ENCODE results near the gene CLDN34.

The CLDN34 gene

DNA sequence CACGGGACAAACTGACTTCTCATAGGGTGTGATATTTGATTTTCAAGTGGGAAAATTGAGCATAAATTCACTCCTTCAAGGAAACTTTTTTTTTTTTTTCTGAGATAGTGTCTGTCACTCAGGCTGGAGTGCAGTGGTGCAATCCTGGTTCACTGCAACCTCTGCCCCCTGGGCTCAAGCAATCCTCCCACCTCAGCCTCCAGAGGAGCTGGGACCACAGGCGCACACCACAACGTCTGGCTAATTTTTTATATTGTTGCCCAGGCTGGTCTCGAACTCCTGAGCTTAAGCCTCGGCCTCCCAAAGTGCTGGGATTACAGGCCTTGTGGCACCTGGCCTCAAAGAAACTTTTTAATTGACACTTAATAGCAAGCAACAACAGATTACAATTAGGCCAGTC, 13.8 kb downstream of the CLDN34 start:
- no peak for DNase-seq (ENCODE audit: low read depth)

DNA sequence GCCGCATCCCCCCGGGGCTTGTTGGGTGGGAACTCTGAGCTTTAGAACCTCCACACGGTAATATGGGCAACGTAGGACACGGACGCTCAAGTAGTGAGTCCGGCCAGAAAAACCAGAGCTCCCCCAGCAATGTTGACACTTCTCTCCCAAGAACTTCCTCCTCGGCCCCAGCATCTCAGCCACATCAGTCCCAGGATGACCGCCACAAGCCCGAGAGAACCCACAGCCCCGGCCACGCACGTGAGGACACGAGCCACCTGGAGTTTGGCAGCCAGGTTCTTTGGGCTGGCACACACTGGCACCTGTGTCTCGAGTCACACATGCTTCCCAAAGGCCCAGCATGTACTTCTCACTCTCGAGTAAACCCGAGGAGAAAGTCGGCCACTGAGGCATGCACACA, 16.3 kb downstream of the CLDN34 start:
- DNase-seq (ENCODE audit: low read depth): no peak

DNA sequence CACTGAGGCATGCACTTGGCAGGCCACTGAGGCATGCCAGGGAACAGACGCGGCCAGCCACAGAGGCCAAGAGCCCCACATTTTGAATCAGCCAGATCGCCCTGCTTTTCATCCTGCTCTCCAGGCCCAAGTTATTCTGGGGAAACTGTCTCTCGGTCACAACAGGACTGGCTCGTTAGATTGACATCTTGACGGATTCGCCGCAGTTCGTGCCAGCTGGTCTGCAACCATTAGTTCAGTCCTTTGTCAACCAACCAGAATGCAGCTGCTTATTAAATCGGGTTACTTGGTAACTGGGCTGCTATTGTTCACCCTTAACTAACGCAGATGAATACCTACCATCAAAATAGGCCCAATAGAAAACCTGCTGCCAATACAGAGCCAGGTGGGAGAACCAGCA, 16.7 kb downstream of the CLDN34 start:
- no peak for DNase-seq (ENCODE audit: low read depth)

DNA sequence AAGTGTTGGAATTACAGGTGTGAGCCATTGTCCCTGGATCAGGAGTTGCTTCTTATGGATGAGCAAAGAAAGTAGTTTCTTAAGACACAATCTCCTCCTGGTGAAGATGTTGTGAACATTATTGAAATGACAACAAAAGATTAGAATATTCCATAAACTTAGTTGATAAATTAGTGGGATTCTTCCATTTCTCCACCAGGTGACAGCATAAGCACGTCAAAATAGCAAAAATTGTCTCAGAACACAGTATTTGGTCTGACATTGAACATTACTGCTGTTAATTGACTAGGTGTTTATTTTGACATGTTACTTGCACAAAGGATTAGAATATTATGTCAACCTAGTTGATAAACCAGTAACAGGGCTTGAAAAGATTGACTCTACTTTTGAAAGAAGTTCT, 21.6 kb downstream of the CLDN34 start:
- DNase-seq (ENCODE audit: low read depth): no peak

DNA sequence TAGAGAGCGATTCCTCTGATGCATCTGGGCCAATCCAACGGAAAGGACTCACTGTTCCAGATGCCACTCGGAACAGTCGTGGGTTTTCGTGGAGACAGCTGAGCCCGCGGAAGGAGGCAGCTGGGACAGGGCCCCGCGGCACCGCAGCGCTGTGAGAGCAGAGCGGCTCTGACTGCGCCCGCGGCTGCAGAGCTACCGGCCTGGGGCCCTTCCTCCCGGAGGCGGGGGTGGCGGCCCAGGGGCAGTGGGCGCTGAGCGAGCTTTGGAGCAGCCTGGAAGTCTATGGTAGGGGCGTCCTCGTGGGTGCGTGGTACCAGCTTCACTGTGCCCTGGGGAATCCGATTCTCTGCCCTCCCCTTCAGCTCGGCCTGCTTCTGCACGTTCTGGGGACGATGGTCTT, 24.9 kb downstream of the CLDN34 start:
- no peak for DNase-seq (ENCODE audit: low read depth)

DNA sequence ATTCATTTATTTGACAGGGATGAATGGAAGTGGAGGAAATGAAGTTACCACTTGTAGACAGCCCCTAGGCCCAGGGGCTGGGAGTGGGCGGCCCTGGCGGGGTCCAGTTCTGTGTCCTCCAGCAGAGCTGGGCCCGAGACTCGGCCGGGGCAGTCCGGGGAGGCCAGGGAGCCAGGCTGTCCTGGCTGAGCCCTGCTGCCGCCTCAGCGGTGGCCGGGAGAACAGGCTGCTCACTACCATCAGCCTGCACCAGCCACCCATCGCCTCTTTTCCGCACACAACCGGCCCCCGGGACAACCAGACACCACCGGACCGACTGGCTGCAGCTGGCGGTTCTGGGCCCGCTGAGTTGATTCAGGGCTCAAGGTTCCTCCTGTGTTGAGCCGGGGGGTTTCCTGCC, 25.6 kb downstream of the CLDN34 start:
- DNase-seq (ENCODE audit: low read depth): no peak

DNA sequence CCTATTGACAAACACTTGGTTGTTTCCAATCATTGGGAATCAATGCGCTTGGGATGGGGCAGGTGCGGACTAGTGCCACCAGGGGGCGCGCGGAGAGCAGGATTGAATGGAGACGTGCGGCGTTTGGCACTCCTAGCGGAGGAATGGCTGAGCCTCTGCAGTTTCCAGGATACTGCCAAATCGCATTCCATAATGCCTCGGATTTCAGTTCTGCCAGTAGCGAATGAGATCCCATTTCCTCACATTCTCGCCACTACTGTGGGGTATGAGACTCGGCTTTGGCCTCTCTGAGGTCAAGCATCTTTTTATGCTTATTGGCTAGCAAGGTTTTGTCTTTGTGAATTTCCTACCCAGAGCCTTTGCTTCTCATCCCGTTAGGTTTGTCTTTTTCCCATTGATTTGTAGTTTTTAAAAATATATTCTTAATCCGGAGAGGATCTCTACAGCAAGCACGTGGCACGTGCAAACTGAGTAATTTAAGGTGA, 28.7 kb downstream of the CLDN34 start:
- peak; percentile 61 for DNase-seq (ENCODE audit: low read depth)

DNA sequence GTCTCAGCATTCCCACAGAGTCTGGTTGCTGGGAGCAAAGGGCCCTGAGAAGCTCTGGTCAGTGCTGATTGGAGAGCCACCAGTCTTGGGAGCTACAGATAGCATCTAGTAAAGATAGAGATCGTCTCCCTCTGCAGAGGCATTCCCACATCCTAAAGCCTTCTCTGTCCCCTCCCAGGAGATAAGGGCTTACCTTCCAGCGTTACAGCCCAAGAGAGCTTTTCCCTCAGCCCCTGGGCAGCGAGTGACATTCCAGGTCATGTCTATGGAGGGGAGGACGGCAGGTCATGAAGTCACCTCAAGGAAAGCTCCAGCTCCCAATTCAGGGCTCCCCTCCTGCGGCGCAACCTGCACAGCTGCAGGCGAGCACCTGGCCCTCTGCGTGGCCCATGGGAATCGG, 29.9 kb downstream of the CLDN34 start:
- DNase-seq (ENCODE audit: low read depth): no peak

DNA sequence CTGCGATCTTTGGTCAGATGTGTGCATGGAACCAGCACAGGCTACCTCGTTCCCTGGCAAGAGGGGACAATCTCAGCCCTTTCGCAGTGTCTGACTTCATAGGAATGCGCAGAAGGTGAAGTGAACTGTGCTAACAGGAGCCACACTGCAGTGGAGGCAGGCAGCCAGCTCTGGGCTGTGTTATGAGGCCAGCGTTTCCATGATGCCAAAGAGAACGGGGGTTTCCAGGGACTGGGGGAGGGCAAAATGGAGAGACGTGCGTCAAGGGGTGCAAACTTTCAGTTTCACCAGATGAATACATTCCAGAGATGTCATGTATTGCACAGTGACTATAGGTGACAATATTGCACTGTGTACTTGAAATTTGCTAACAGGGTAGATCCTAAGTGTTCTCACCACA, 30.4 kb downstream of the CLDN34 start:
- DNase-seq (ENCODE audit: low read depth): no peak

DNA sequence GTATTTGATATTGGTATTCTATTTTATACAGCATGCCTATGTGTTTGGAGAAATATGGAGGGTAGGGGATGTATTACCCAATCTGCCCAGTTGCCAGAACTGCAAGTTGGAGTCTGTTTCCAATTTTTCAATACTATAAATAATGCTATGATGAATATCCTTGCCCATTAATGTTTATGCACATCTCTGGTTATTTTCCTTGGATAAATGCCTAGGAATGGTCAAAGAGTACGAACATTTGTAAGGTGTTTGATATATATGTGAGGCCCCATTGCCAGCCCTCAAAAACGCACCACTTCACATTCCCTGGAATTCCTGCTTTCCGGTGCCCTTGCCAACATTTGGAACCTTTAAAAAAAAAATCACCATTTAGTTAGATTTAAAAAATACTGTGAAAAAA, 34.3 kb downstream of the CLDN34 start:
- no peak for DNase-seq (ENCODE audit: low read depth)

DNA sequence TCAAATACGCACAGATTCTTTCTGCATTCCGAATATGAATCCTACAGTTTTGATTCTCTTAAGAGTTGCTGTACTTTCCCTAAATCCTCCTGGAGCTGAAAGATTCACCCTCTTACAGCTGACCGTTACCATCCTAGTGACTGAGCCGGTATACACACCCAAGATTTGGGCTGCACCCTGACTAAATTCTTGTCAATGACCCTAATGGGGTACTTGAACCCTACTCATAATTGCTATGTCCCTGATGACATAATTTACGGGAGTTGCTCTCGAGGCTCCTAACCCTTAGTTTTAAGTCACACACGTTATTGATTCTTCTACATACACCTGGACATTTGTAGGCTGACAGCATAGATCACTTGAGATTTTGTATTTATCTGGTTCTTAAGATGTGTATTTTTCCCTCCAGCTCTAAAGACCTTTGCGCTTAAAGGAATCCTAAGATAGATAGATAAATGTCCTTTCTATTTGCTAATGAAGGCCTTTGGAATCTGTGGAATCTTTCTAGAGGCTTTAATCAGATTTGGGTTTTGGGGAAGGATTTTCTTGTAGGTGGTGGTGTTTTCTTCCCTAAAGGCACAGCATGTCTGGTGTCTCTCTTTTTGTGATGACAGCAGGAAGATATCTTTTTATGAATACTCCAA, 37.8 kb downstream of the CLDN34 start:
- DNase-seq (ENCODE audit: low read depth): no peak

DNA sequence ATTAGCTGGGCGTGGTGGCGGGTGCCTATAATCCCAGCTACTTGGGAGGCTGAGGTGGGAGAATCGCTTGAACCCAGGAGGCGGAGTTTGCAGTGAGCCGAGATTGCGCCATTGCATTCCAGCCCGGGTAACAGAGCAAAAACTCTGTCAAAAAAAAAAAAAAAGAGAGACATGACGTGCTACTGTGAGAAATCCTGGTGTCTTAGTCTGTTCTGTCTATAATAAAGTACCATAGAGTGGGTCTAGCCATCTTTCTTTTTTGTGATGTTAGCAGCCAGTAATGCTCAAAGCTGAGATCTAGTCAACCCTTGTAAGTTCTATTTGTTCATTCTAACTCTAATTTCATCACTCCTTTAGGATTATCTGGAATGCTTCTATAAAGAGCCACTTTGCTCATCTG, 38.9 kb downstream of the CLDN34 start:
- DNase-seq (ENCODE audit: low read depth): no peak

DNA sequence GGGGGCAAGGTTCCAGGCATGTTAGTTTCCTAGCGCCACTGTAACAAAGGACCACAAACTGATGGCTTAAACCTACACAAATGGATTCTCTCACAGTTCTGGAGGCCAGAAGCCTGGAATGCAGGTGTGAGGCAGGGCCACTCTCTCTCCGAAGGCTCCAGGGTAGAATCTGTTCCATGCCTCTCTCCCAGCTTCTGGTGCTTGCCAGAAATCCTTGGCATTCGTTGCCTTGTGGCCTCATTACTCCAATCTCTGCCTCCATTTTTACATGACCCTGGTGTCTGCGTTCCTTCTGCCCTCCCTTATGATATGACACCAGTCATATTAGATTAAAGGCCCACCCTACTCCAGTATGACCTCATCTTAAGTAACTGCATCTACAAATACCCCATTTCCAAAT, 39.6 kb downstream of the CLDN34 start:
- DNase-seq (ENCODE audit: low read depth): no peak

DNA sequence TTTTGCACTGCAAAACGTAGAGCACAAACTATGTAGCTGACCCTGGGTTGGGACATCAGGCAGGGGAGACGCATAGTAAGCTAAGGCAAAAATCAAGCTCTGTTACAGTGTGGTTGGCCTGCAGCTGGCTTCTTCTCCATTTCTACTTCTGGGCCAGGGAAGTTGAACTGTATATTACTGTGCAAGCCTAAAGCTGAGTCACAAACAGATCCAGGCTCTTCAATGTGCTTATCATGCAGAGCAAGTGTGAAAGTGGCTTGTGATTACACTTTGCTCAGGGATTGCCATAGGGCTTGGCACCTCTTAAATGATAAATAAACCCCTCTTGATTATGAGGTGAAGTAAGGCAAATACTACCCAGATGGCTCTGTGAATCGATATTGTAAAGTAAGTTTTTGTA, 40.5 kb downstream of the CLDN34 start:
- DNase-seq (ENCODE audit: low read depth): no peak

DNA sequence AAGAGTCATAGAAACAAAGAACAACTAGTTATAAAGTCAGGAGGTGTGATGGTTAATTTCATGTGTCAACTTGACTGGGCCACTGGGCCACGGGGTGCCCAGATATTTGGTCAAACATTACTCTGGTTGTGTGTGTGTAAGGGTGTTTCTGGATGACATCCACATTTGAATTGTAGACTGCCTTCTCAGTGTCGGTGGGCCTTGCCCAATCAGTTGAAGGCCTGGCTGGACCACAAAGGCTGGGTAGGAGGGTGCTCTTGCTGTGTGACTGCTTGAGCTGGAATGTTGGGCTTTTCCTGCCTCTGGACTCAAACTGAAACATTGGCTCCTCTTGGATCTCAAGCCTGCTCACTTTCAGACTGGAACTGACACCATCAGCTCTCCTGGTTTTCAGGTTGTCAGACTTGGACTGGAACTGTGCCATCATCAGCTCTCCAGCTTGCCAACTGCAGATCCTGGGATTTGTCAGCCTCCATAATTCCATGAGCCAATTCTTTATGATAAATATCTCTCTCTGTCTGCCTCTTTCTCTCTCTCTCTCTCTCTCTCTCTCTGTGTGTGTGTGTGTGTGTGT, 41.4 kb downstream of the CLDN34 start:
- DNase-seq (ENCODE audit: low read depth): no peak

DNA sequence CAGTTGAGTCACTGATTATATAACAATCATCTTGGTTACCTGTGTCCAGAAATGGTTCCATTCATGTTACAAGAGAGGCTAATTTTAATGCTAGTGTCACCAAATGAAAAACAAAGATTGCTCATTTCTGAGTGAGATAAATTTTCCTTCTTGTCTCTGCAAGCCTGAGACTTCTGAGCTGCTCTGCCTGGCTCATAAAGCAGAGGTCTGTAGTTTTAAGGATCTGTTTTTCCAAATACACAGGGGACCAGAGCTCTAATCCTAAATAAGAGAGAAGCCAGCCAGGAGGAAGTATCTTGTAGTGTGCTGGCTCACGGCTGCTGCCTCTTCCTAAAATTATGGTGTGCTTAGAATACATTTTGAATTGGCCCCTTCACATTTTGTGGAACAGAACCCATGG, 42.6 kb downstream of the CLDN34 start:
- DNase-seq (ENCODE audit: low read depth): no peak

DNA sequence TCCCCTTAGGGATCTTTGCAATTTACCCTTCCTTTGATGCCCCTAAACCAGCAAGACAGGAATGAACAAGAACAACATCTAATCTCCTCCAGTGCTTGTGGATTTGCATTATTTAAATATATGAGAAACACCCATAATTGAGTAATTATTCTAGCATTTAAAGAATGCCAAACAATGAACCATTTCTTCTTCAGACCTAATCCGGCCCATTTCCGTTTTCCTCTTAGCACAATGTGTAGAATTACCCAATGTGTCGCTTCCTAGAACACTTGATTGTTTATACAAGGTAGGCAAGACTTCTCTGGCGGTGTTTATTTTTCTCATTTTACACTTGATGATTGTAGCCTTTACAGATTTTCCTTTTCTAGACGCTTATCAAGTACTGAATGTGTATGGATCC, 43.5 kb downstream of the CLDN34 start:
- no peak for DNase-seq (ENCODE audit: low read depth)

DNA sequence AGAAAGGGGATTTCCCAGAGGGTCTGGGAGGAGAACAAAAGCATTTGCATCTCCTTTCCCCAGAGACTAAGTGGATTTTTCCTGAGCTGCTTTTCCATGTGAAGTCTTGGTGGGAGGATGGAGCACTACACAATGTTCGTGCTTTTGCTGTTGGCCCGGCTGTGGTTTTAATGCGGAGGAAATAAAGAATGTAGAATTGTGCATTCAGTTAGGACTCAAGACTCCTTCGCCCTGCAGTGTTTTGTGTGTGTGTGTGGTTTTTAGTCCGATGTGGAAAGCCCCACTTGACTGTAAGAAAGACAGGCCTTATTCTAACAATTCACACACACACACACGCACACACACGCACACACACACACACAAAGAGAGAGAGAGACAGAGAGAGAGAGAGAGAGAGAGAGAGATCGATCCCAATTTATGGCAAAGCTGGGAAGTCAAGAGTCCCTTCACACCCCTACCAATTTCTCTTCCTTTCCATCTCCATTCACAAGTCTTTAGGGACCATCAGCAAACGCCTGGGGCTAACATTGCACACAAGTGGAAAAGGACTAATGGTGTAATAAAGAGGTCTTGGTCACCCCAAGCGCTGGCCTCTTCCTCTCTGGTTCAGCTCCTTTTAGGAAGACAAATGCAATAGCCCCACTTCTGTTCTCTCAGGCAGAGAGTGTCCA, 44.2 kb downstream of the CLDN34 start:
- DNase-seq (ENCODE audit: low read depth): no peak

DNA sequence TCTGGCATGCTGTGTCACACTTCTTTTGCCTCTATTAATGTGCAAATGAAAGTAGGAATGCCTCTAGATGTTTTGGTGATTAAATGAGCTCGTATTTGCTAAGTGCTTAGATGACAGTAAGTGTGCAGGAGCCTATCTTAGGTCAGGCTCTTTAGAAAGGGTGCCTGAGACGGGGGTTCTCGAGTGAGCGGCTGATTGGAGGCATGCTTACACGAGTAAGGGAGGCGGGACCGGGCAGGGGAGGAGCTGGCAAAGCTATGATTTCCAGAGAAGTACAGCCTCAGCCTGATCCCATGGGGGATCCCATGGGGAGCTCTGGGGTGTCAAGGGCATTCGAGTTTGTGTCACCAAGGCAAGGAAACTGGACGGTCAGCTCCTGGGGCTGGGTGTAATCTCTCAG, 44.8 kb downstream of the CLDN34 start:
- DNase-seq (ENCODE audit: low read depth): no peak

DNA sequence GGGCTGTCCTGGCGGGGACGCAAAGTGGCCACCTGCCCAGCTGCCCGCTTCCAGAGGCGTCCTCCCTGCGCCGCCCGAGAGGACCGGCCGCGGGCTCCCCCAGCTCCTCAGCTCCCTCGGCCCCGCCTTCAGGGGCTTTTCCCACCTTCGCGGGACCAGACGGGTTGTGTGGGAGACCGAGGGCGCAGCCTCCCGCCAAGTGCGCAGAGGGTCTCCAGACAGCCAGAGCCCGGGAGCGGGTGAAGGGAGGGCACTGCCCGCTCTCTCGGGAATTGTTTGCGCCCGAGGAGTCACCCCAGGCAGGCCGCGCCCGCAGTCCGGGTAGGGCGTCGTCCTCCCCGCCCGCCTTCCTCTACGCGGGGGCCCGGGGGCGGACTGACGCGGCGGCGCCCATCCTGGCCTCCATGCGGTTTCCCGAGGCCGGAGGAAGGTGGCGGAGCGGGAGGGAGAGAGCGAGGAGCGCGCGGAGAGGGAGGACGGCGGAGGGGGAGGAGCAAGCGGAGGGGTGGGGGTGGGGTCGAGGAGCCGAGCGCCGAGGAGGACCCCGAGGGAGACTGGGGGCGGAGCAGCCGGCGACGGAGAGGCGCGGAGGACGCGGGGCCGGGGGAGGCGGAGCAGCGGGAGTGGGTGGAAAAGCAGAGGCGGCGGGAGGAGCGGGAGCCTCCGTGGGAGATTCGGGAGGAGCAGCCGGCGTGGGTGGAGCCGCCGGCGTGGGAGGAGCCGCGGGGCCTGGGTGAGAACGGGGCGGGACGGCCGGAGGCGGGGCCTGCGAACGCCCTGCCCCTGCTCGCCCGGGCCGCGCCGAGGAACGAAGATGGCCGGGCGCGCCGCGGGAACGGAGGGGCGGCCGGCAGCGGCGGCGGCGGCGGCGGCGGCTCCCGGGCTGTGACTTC, 47.5 kb downstream of the CLDN34 start:
- peak; percentile 49 for DNase-seq (ENCODE audit: low read depth)

DNA sequence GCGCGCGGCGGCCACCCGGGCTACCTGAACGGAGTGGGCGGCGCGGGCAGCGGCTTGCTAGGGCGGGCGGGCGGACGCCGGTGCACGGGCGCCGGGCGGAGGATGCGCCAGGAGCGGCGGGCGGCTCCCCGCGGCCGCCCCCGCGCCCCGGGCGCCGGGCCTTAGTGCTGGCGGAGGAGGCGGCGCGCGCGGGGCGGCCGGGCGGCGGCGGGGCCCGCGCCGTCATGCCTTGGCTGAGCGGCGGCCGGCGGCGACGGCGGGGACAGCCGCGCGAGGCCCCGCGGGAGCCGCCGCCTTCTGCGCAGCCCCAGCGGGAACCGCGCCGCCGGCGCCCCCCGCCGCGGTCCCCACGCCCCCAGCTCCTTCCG, 48.2 kb downstream of the CLDN34 start:
- no peak for DNase-seq (ENCODE audit: low read depth)

DNA sequence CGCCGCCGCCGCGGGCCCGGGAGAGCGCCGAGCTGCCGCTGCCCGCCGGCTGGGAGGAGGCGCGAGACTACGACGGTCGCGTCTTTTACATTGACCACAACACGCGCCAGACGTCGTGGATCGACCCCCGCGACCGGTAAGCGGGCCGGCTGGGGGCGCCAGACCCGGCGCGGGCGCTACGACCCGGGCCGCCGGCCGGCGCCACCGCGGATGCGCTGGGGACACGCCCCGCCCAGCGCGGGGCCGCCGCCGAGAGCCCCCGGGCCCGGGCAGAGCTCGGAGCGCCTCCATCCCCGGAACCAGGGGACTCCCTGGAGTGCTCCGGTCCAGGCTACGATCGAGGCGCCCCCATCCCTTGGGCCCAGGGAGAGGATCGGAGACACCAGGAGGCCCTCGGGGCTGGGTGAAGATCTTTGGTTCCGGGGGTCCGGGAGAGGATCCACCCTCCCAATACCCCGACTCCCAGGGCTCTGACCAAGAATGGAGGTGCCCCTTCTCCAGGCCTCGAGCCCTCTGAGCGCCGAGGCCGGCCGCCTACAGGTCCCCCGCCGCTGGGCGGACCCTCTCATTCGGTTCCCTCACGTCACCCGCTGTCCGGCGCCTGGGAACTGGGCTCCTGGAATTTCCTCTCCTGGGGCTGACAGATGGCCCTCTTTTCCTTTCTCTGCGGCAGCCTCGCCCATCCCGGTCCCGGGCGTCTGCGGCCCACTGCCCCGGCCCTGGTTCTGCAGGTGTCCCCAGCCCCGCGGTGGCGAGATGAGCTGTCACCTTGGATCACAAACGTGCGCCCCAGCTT, 48.8 kb downstream of the CLDN34 start:
- DNase-seq (ENCODE audit: low read depth): no peak

All from stimulated activated CD8-positive, alpha-beta memory T cell treated with anti-CD3 and anti-CD28 coated beads, Interleukin-12 subunit alpha, Interleukin-12 subunit beta, amount 100 ng/mL, for 1 hour (primary cell).